Urinary bladder (tissue), 4 donors: ENCODE data around the gene FBRSL1. TPM values are rescaled to one million over a fixed set of nuclear protein-coding genes. Genes with fewer than 3 reads are reported as not detected.

Experiments
- DNase-seq: peaks from one replicate; pipeline ENCODE4 v3.0.0-alpha.2; 2015; ENCODE audit errors: extremely low spot score
- H3K27ac ChIP-seq: one replicate; pipeline ENCODE4 v1.5.1; 2013; ENCODE audit warnings: low read depth, mild to moderate bottlenecking, moderate library complexity
- H3K36me3 ChIP-seq: one replicate; pipeline ENCODE4 v1.6.1; 2013; ENCODE audit warnings: mild to moderate bottlenecking, moderate library complexity; ENCODE audit not compliant: insufficient read depth
- H3K4me1 ChIP-seq: one replicate; pipeline ENCODE4 v1.6.1; 2013; ENCODE audit warnings: mild to moderate bottlenecking, moderate library complexity; ENCODE audit not compliant: insufficient read depth
- H3K4me3 ChIP-seq: one replicate; pipeline ENCODE4 v1.5.1; 2013; ENCODE audit warnings: low read depth, low read length
- WGBS: extraction: QIAGEN DNeasy Blood & Tissue Kit; methylation state at CpG from one replicate; pipeline ENCODE4 v1.1.7; 2013; 5-methylcytosine and 5-hydroxymethylcytosine counted together
- polyA plus RNA-seq: library from polyadenylated mRNA; stranded (reverse); fragments of 200-250 nt; gene quantifications from one replicate; pipeline ENCODE4 v1.2.3, GENCODE V29; 2013
- total RNA-seq: library from RNA; depleted of rRNA; stranded (reverse); fragments of >200 nt; gene quantifications from one replicate; pipeline ENCODE4 v1.2.3, GENCODE V29; 2014
- donor health status: healthy with polysubstance abuse.
- donor health status: healthy.

FBRSL1 gene
- total and polyA plus RNA-seq, 2 donors: 4.0 to 46.1 TPM

DNA sequence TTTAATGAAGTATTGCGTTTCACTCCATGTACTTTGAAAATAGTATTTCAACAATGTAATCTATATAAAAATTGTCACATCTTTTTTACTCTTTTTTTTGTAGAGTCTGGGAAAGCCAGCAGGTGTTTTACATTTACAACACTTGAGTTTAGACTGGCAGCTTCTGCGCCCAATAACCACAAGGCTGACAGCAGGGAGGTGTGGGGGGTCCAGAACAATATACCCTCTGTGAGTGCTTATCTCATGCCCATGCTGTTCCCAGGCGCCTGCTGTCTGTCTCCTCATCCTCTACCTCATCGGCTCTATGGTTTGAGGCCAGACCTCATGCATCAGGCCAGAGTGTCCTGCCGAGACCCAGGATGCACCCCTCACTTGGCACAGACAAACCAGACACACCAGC lies 24.9 kb downstream of the FBRSL1 start:
- Histone ChIP-seq H3K4me3 (no peak overlapping the region), H3K4me1 (no peaks in the 10 kb centered on the region), H3K27ac (no peak overlapping the region), H3K36me3 (peaks cover 3% of the 10 kb centered on the region)
- 80% methylated on average over 5 of the region's 5 CpGs for WGBS
- no peak for DNase-seq

DNA sequence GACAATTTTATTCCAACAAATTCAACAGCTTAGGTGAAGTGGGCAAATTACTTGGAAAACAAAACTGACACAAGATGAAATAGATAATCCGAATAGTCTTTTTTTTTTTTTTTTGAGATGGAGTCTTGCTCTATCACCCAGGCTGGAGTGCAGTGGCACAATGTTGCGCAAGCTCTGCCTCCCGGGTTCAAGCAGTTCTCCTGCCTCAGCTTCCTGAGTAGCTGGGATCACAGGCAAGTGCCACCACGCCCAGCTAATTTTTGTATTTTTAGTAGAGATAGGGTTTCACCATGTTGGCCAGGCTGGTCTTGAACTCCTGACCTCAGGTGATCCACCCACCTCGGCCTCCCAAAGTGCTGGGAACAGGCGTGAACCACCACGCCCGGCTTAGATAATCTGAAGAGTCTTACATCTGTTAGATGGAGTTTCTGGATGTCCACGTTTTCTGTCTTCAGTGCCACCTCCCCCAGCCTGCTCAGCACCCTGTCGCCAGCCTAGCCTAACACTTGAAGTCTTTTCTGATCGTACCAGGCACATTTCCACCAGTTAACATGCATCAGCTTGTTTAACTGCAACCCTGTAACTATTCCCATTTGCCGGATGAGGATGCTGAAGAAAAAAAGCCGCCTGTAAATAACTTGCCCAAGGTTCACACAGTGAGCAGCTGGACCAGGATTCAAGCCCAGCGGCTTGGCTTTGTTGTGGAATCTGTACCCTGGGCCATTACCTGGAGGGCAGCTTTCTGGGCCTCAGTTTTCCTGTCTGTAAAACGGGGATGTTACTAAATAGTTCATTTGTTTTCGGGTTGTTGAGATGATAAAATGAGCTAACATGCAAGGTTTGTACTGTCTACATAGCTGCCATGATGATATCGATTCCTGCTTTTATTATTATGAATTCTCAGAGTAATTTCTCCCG lies 26.4 kb downstream of the FBRSL1 start:
- no peaks in the 10 kb centered on the region for H3K36me3 ChIP-seq

GRCh38 chr12:132517013-132517739 lies 27.2 kb downstream of the FBRSL1 start:
- H3K4me3 ChIP-seq: no peak overlapping the region
- 90% methylated on average over 19 of the region's 19 CpGs for WGBS
- H3K27ac ChIP-seq: no peak overlapping the region
- H3K4me1 ChIP-seq: no peaks in the 10 kb centered on the region
- H3K36me3 ChIP-seq: no peaks in the 10 kb centered on the region
- no peak for DNase-seq

More for the DNA sequence above, 26.4 kb downstream of the FBRSL1 start:
- H3K27ac ChIP-seq: no peak overlapping the region
- no peak overlapping the region for H3K4me3 ChIP-seq
- H3K4me1 ChIP-seq: no peaks in the 10 kb centered on the region
- DNase-seq: no peak
- WGBS: 96% methylated on average over 18 of the region's 18 CpGs

GRCh38 chr12:132517740-132518100 lies 27.8 kb downstream of the FBRSL1 start:
- no peak overlapping the region for H3K27ac ChIP-seq
- DNase-seq: no peak
- no peaks in the 10 kb centered on the region for H3K4me1 ChIP-seq
- no peaks in the 10 kb centered on the region for H3K36me3 ChIP-seq
- no peak overlapping the region for H3K4me3 ChIP-seq
- WGBS: 86% methylated on average over 10 of the region's 10 CpGs

- H3K4me3 ChIP-seq: no peak overlapping the region
- no peak for DNase-seq
- no peak overlapping the region for H3K27ac ChIP-seq
- no peaks in the 10 kb centered on the region for H3K36me3 ChIP-seq
- WGBS: 96% methylated on average over 7 of the region's 7 CpGs
- H3K4me1 ChIP-seq: no peaks in the 10 kb centered on the region
Observed at GRCh38 chr12:132518354-132518992, 28.5 kb downstream of the FBRSL1 start.

GRCh38 chr12:132520421-132521199 lies 30.7 kb downstream of the FBRSL1 start:
- no peaks in the 10 kb centered on the region for H3K36me3 ChIP-seq
- no peak overlapping the region for H3K27ac ChIP-seq
- no peak overlapping the region for H3K4me3 ChIP-seq
- DNase-seq: no peak
- H3K4me1 ChIP-seq: no peaks in the 10 kb centered on the region
- 77% methylated on average over 17 of the region's 17 CpGs for WGBS

GRCh38 chr12:132521200-132521580 lies 31.2 kb downstream of the FBRSL1 start:
- no peak for DNase-seq
- no peaks in the 10 kb centered on the region for H3K4me1 ChIP-seq
- H3K4me3 ChIP-seq: no peak overlapping the region
- no peaks in the 10 kb centered on the region for H3K36me3 ChIP-seq
- 85% methylated on average over 15 of the region's 15 CpGs for WGBS
- no peak overlapping the region for H3K27ac ChIP-seq

- Histone ChIP-seq H3K27ac (no peak overlapping the region), H3K4me3 (no peak overlapping the region), H3K36me3 (no peaks in the 10 kb centered on the region), H3K4me1 (no peaks in the 10 kb centered on the region)
- 86% methylated on average over 27 of the region's 27 CpGs for WGBS
- no peak for DNase-seq
Observed at GRCh38 chr12:132521712-132522292, 31.9 kb downstream of the FBRSL1 start.

- H3K4me3 ChIP-seq: no peak overlapping the region
- 88% methylated on average over 25 of the region's 25 CpGs for whole genome bisulfite sequencing
- H3K27ac ChIP-seq: no peak overlapping the region
- no peak for DNase-seq
- no peaks in the 10 kb centered on the region for H3K4me1 ChIP-seq
- no peaks in the 10 kb centered on the region for H3K36me3 ChIP-seq
Observed at GRCh38 chr12:132522592-132523380, 32.8 kb downstream of the FBRSL1 start.

GRCh38 chr12:132523576-132524331 lies 33.8 kb downstream of the FBRSL1 start:
- no peaks in the 10 kb centered on the region for H3K36me3 ChIP-seq
- H3K27ac ChIP-seq: no peak overlapping the region
- 51% methylated on average over 28 of the region's 28 CpGs for WGBS
- DNase-seq: no peak
- H3K4me3 ChIP-seq: no peak overlapping the region
- H3K4me1 ChIP-seq: no peaks in the 10 kb centered on the region

GRCh38 chr12:132524405-132524804 lies 34.5 kb downstream of the FBRSL1 start:
- Histone ChIP-seq H3K4me1 (no peaks in the 10 kb centered on the region), H3K27ac (no peak overlapping the region), H3K4me3 (no peak overlapping the region), H3K36me3 (no peaks in the 10 kb centered on the region)
- whole genome bisulfite sequencing: 86% methylated on average over 16 of the region's 16 CpGs
- peak; percentile 49 for DNase-seq
